SK-MEL-5 (cell line): ENCODE results near the gene RPUSD1. TPM values are rescaled to one million over a fixed set of nuclear protein-coding genes. Genes with fewer than 3 reads are reported as not detected.

Source experiments
- DNase-seq: peaks from one replicate; pipeline ENCODE4 v3.0.0-alpha.2; 2016; ENCODE audit warnings: low read depth, low spot score
- in situ Hi-C: cut with HindIII; loops from 2 replicates; pipeline ENCODE4 v1.10.0; 2016; ENCODE audit warnings: low sequenced_read_pairs, high pct_unique_total_duplicates, low pct_unique_long_range_greater_than_20kb
- total RNA-seq: library from RNA; depleted of rRNA; stranded (reverse); fragments of >200 nt; shearing (Covaris generic); gene quantifications from 2 replicates; pipeline ENCODE4 v1.2.3, GENCODE V29; 2014

Gene RPUSD1
- total RNA-seq, 1 experiment from 2014 or later, result 32.6 TPM

DNA sequence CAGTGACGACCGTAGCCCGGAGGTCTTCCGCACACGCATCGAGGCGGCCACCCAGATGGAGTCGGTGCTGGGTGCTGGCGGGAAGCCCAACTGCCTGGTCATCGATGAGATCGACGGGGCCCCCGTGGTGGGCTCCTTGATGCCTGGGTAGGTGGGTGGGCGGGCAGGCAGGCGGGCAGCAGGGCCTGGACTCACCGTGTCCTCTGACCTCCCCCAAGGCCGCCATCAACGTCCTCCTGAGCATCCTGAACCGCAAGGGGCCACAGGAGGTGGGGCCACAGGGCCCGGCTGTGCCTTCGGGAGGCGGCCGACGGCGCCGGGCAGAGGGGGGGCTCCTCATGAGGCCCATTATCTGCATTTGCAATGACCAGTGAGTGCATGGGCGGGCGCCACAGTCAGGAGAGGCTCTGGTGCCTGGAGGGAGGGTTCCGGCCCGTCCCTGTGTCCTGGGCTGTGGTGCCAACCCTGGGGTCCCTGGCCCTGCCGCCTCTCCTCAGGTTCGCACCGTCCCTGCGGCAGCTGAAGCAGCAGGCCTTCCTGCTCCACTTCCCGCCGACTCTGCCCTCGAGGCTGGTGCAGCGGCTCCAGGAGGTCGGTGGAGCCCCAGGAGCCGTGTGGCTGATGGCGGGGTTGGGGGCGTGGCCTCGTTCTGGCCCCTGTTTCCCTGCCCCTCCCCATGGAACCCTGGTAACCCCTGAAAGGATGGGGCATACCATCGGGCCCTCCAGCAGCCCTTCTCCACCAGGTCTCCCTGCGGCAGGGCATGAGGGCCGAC lies 4.2 kb upstream of the RPUSD1 start:
- DNase-seq, result no peak
- in situ Hi-C loops, result no loop called here

DNA sequence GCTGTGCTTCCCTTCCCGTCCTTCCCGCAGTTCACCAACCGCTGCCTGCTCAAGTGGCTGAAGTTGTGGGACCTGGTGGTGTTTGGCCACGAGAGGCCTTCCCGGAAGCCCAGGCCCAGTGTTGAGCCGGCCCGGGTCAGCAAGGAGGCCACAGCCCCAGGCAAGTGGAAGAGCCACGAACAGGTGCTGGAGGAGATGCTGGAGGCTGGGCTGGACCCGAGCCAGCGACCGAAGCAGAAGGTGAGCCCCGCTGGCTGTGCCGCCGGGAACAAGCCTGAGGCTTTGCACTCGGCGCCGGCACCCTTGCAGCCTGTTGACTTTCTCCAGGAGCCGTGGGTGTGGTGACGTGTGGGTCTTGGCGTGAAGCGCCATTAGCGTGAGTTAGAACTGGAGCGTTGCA lies 3.0 kb upstream of the RPUSD1 start:
- no peak for DNase-seq
- in situ Hi-C loops, result no loop called here

DNA sequence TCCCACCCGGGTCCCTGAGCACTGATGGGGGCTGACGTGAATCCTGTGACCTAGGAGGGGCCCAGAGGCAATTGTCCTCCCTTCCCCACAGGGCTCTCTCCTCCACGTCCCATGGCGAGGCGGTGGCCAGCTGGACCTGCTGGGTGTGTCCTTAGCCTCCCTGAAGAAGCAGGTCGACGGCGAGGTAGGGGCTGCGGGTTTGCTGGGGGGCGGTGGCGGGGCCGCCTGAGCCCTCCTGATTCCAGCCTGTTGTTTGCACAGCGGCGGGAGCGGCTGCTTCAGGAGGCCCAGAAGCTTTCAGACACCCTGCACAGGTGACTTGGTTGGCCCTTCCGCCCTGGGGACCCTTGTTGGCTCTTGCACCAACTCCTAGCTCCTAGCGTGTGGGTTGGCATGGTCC lies 1.9 kb upstream of the RPUSD1 start:
- no peak for DNase-seq
- in situ Hi-C loops, result no loop called here

DNA sequence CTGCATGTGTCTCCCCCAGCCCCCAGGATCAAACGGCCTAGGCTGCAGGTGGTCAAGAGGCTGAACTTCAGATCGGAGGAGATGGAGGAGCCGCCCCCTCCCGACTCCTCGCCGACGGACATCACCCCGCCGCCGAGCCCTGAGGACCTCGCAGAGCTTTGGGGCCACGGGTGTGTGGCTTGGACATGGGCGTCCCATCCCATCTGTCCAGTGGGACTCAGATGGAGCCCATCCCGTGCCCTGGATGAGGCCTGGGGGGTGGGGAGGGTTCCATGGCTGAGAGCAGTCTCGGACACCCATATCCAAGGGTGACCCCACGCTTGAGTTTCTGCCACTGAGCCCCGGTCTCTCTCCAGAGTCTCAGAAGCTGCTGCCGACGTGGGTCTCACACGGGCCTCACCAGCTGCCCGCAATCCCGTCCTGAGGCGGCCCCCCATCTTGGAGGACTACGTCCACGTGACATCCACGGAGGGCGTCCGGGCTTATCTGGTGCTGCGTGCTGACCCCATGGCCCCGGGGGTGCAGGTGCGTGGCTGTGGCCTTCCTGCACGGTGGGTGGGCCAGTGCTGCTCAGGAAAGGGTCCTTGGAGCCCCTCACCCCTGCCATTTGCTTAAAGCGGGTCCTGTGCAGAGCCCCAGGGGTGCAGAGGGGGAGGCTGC lies 1.1 kb upstream of the RPUSD1 start:
- in situ Hi-C loops, result no loop called here
- no peak for DNase-seq

DNA sequence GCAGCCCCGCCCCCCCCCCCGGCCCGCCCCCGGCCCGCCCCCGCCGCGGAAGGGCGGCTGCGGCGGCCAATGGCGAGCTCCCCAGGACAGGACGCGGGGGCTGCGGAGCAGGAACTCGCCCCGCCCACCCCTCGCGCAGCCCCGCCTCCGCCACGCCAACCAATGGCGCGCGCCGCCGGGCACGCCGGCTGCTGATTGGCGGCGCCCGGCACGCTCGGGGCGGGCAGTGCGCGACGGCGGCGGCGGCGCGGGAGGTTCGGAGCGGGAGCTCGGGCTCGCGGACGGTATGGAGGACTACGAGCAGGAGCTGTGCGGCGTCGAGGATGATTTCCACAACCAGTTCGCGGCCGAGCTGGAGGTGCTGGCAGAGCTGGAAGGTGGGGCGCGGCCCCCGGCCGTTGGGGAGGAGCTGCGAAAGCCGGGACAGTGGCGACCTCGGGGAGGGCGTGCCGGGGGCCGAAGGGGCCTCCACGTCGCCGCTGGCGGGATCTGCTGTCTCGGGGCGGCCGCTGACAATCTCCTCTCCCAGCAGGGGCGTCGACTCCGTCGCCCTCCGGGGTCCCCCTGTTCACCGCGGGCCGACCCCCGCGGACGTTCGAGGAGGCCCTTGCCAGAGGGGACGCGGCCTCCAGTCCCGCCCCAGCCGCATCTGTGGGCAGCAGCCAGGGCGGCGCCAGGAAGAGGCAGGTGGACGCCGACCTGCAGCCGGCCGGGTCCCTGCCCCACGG lies 382 bp upstream of the RPUSD1 start, which contains the start of gene CHTF18:
TSS of gene CHTF18 (plus strand) at position 222 of the 728 bp plus-strand sequence. CDS start at position 287, 65 bp downstream.
- in situ Hi-C loops, result no loop called here
- DNase-seq, result peak; percentile 85

DNA sequence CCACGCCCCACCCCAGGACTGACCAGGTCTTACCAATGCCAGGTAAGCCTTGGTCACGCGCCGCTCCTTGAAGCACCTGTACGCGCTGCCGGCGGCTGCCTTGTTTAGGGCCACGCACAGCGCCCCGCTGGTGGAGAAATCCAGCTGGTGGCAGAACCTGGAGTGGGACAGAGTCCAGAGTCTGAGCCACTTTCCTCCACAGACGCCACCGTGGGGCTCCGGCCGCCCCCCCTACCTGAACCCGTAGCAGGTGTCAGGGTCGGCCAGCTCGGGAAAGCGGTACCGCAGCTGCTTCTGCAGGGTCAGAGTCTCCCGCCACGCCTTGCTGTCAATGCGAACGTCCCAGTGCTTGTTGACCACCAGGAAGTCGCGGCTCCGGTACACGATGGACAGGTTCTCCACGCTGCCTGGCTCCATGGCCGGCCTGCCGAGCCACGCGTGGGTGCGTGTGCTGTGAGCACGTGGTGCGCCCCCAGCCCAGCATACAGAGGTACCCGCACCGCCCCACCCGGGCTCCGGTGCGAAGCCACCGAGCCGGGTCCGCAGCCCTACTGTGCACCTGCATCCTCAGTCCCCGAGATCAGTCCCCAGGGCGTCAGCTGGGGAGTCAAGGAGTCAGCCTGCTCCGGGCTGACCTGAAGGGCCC lies 737 bp downstream of the RPUSD1 start:
- DNase-seq, result no peak
- in situ Hi-C loops, result no loop called here

DNA sequence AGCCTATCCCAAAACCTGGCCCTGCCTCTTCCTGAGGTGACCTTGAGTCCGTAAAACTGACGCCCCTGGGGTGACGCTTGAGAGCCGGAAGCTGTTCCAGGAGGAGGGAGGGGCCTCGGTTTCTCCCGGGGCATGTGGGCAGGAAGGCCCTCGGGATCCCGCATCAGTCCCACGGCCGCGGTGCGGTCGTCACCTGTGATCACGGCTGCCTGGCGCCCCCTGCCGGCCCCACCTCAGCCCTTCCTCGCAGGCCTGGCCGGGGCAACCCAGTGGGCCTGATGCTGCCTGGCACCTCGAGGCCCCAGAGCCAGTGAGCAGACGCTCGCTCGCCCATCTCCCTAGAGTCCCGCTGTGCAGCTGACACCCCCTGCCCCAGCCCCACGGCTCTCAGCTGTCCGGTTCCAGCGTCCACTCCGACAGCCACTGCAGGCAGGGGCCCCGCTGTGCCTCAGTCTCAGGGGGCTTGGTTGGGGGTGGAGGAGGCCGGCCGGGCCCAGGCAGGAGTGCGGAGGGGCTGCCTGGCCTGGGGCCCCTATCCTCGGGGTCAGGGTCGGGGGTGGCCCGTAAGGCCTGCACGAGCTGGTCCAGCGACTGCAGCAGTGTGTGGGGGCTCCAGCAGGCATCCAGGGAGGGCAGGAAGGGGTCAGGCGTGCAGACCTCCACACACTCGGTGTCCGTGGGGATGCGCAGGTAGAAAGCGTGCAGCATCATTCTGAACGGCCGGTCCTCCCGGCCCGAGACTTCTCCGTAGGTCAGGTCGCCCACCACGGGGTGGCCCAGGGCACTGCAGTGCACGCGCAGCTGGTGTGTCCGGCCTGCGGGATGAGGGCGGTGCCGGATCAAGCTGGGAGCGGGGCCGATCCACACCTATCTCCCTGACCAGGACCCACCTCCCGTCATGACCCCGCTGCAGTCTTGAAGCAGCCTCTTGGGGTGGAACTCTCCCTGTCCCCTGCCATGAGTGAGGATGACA lies 2.3 kb downstream of the RPUSD1 start:
- in situ Hi-C loops, result no loop called here
- DNase-seq, result peak; percentile 67

DNA sequence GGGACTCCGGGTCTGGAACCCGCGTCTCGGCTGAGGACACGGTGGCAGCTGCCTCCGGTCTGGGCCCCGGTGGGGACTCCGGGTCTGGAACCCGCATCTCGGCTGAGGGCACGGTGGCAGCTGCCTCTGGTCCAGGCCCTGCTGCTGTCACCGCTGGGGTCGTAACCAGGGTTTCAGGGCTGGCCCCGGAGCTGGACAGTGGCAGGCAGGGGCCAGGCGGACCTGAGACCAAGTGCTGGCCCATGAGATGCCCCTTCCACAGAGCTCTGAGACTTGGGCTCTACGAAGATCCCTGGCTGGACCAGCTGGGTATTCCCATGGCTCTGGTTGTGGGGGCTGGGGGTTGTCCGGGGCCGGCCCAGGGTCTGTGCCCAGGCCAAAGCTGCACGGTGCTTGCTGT lies 3.8 kb downstream of the RPUSD1 start:
- DNase-seq, result no peak
- in situ Hi-C loops, result no loop called here

DNA sequence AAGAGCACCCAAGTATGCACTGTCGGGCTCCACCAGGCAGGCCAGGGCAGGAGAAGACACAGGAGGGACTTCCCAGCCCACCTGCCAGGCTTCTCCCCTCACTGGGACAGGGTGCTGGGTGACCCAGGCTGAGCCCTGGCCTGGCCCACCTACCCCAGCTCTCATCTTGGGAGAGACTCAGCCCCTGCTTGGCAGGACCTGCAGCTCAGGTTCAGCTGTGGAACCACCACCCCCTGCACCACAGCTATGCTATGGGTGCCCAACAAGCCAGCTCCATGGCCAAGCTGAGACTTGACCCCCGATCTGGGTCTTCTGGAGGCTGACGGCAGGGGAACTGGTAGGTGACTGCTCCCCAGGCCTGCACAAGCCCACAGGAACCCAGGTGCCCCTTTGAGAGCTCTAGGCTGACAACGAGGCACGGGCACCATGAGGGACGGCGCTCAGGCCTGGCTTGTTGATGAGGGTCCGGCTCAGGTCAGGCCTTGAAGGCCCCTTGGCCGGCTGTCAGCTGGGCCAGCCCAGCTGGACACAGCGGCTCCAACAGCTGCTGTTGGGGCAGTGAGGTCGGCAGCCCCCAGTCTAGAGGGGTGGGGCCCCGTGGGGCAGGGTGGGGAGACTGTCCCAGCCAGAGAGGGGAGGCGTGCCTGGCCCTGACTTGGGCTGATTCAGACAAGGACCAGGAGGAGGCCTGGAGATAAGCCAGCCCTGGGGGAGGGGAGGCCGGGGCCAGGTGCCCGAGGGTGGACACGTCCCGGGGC lies 4.6 kb downstream of the RPUSD1 start:
- no peak for DNase-seq
- in situ Hi-C loops, result no loop called here

DNA sequence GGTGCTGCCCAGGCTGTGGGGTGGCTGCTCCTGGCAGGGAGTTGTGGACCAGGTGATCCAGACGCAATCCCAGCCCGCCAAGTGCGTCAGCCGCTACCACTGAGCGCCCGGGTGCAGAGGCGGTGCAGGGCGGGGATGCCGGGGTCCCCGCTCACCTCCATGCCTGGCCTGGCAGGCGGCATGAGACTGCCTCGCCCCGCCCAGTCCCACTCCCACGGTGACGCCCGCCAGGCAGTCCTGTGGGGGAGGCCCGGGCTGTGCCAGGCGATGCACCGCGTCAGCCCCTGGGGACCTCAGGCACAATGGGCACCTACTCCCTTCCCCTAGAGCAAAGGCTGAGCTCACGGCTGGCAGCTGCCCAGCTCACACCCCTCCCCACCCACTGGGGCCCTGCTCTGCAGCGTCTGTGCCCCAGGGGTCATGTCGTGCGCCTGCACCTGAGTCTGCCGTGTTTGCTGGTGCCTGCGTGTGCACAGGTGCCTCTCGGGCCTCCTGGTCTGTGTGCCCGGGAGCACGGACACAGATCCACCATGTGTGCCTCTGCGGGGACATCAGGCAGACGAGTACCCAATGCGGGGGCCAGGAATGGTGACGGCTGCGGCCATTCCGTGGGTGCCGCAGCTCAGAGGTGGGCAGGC lies 5.3 kb downstream of the RPUSD1 start:
- no peak for DNase-seq
- in situ Hi-C loops, result no loop called here

DNA sequence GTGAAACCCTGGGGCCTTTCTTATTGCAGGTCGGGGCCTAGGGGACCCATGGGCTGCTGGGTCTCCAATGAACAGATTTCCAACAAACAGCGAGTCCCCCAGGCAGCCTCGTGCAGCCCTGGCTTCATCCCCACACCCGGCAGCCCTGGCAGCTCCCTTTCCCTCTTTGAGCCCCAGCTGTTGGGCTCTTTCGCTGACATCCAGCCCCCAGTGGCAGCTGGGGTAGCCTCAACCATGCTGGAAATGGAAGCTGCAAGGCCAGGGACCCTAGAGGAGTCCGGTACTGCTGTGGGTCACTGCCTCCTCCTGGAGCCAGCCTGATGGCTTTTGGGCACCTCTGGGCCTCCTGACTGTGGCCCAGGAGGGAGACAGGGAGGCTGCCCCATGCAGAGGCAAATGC lies 5.9 kb downstream of the RPUSD1 start:
- DNase-seq, result no peak
- in situ Hi-C loops, result no loop called here

DNA sequence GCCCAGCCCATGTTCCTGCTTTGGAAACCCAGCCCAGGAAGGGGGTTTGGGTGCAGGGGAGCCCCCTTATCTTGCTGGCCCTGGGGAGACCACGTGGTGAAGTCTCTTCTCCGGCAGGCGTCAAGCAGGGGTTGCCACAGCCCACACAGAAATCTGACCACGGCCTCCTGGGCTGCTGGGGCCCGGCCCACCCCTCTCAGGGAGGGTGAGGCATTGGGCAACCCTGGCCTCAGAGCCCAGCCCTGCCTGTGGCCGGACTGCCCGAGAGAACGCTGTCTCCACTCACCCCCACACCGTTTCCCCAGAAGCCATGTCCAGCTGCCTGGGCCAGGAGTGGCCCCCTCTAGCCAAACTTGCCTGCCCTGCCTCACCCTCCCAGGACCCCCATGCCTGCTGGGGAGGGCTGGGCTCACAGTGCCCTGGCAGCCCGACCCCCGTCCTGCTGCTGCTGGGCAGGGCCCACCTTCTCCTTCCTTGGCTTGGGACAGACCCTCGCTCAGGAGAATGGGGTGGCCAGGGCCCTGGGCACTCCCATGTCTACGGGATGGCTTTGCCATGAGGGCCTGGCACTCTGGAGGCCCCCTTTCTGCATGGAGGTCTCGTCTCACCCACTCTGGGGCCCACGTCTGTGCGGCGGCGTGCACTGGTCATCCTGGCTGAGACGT lies 6.7 kb downstream of the RPUSD1 start:
- DNase-seq, result no peak
- in situ Hi-C loops, result no loop called here

DNA sequence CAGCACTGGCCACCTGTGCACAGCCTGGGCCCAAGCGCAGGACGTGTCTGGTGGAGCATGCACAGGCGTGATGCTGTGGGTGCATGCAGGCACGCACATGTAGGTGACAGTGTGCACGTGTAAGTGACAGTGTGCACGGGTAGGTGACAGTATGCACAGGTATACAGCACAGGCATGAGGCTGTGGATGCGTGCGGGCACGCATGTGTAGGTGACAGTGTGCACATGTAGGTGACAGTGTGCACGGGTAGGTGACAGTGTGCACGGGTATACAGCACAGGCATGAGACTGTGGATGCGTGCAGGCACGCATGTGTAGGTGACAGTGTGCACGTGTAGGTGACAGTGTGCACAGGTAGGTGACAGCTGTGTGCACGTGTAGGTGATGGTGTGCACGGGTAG lies 7.9 kb downstream of the RPUSD1 start:
- in situ Hi-C loops, result no loop called here
- DNase-seq, result no peak

DNA sequence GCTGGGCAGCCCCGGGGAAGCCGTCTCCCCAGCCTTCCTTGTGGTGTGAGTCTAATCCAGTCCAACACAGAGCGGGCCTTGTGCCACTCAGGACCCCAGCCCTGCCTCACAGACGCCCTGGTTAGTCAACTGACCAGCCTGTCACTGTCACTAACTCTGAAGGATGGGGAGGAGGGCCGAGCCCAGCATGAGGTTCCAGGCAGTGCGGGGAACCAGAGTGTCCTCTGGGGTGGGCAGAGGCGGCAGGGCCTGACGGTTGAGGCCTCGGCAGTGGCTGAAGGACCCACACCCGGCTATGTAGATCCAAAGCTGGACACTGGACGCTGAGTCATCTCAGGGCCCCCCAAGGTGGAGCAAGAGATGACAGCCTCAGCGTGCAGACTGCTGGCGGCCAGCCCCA lies 8.6 kb downstream of the RPUSD1 start:
- in situ Hi-C loops, result no loop called here
- no peak for DNase-seq

DNA sequence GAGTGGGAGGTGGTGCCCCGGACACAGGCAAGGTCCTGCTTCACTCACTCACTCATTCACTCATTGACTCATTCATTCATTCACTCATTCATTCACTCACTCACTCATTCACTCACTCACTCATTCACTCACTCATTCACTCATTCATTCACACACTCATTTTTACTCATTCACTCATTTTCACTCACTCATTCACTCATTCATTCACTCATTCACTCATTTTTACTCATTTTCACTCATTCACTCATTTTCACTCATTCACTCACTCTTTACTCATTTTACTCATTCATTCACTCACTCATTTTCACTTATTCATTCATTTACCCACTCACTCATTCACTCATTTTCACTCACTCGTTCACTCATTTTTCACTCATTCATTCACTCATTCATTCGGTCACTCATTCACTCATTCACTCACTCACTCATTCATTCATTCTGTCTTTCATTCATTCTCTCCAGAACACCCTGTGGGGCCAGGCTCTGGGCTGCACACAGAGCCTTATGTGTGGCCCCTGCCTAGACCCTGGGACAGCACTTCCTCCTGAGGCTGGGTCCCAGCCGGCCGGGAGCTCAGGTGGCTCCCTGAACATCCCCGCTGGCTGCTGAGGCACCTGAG lies 9.2 kb downstream of the RPUSD1 start:
- in situ Hi-C loops, result no loop called here
- no peak for DNase-seq
